ENCODE results near the gene FCHO1.
"Not testable (repeated sequence)": the region's sequence is repeated elsewhere in the genome, so short reads cannot be mapped to it uniquely, and the experiment has no call there.

The FCHO1 gene

DNA sequence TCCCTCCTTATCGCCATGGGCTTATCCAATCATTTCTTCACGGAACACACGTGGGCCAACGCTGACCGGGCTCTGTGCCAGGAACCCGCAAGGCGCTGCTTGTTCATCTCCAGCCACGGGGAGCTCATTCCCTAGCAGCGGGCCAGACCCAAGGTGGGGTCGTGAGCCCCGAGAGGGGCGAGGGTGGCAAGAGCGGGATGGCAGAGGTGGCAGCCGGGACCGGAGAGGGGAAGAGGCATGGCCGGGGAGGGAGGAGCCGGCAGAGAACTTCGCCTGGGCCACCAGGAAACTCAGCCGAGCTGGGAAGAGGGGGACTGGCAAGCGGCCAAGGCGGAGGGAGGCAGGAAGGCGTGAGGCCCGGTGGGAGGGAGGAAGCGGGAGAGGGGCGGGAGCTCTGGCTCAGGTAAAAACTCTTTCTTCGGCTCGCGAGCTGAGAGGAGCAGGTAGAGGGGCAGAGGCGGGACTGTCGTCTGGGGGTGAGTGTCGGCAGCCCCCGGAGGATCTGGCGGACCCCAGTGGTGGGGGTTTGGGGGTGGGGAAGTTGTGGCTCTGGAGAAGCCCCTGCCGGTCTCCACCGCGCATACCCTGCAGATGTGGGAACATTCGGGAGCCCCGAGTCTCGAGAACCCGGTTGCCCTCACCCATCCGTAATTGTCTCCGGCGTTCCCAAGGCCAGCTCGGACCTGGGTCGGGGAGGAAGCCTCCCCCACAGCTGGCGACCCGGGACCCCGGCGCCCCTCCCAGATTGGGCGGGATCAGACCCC, 43.6 kb downstream of the FCHO1 start, which contains the start of gene B3GNT3:
Gene B3GNT3 (plus strand): TSS at position 408 of the 764 bp plus-strand sequence. CDS start 12,670 bp downstream, outside the sequence.
- DNase-seq (ENCODE audit: low read depth in 2 of 2): no peak

DNA sequence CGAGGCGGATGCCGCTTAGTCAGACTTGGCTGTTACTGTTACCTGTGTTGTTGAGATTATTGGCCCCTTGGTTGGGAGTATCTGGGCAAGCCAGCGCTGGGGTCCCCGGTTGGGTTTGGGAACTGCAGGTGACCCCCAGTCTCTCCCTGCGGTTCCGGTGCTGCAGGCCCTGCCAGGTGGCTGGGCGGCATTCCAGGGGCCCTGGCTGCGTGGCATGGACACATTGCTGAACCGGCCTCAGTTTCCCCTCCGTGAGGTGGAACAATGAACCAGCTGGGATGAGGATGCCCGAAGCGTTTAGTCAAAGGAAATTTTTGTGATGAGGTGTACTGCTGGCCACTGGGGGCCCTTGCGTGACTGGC, 44.2 kb downstream of the FCHO1 start:
- no peak for DNase-seq (ENCODE audit: low read depth in 2 of 2)

DNA sequence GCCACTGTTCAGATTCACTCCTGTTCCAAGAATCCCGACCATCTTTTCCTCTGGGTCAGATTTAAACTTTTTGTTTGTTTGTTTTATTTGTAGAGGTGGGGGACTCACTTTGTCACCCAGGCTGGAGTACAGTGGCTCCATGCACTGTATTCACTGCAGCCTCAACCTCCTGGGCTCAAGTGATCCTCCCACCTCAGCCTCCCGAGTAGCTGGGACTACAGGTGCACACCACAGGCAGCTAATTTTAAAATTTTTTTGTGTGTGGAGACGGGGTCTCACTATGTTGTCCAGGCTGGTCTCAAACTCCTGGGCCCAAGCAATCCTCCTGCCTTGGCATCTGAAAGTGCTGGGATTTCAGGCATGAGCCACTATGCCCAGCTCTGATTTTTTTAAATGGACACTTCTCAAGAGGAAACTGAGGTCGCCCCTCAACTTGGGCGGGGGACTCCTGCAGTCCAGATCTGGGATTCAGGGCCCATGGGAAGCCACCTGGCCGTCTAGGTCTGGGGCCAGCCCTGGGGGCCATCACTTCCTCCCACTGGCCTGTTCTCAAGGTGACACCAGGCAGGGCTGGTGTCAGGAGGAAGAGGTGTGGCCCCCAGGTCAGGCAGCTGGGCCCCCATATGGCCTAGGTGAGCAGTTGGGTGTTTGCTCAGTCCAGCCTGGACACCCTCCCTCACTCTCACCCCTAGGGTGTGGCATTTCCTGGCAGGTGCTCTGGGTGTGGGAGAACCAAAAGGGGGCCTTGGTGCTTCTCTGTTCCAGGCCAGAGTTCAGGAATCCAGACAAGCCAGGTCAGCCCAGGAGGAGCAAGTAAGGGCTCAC, 44.9 kb downstream of the FCHO1 start:
- no peak for DNase-seq (ENCODE audit: low read depth in 2 of 2)

DNA sequence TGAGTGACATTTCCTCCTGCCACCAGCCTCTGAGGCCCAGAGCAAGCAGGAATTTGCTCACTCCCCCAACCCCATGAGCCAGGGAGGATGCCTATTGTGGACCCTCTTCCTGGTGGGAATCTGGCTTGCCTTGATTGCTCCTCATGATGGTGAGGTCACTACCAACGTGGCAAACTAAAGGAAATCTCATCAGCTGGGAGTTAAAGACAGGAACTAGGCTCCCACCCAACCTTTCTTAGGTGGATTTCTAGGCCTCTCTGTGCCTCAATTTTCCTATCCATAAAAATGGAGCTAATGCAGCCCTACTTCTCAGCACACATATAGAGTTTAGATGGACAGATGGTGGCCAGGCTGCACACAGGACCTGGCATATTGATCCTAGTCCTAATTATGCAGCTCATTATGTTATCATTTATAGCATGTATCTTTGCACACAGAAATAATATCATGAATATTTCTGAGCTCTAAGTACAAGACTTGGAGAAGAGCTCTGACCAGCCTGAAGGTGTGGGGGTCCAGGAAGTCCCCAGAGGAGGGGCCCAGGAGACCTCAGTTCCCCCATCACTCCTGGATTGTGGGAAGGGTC, 45.7 kb downstream of the FCHO1 start:
- DNase-seq (ENCODE audit: low read depth in 2 of 2): no peak

GRCh38 chr19:17797424-17798201, 46.3 kb downstream of the FCHO1 start:
- peak; percentile 44 to 55 for DNase-seq (ENCODE audit: low read depth in 2 of 2)

GRCh38 chr19:17798599-17798998, 47.3 kb downstream of the FCHO1 start:
- DNase-seq (ENCODE audit: low read depth in 2 of 2): not testable (repeated sequence)

DNA sequence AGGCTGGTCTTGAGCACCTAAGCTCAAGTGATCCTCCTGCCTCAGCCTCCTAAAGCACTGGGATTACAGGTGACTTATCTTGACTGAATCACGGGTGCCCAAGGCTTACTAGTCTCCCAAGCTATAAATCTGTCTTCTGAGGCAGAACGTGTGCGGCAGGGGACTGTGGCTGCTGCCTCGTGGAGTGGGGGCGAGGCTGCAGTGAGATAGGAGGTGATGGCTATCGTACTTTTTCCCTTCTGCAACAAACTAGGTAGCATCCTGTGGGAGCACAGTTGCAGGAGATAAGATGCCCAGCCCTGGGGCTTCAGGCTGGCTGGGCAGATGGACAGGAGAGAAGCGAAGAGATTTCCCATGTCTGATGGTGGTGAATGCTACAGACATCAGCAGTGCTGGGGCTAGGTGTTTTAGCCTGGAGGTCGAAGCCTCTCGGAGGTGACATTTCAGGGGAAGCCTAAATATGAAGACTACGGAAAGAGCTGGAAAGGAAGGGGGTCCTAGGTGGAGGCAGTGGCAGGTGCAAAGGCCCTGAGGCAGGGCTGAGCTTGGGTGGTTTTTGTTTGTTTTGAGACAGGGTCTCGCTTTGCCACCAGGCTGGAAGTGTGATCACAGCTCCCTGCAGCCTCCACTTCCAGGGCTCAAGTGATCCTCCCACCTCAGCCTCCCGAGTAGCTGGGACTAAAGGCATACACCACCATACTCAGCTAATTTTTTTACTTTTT, 51.0 kb downstream of the FCHO1 start:
- DNase-seq (ENCODE audit: low read depth in 2 of 2): no peak

- DNase-seq (ENCODE audit: low read depth in 2 of 2): no peak
These were observed 52.1 kb downstream of the FCHO1 start for GRCh38 chr19:17803264-17803896.

GRCh38 chr19:17805427-17805826, 54.1 kb downstream of the FCHO1 start:
- no peak for DNase-seq (ENCODE audit: low read depth in 2 of 2)

GRCh38 chr19:17806945-17807344, 55.7 kb downstream of the FCHO1 start:
- DNase-seq (ENCODE audit: low read depth in 2 of 2): peak in 1 of 2 donors; percentile 19

DNA sequence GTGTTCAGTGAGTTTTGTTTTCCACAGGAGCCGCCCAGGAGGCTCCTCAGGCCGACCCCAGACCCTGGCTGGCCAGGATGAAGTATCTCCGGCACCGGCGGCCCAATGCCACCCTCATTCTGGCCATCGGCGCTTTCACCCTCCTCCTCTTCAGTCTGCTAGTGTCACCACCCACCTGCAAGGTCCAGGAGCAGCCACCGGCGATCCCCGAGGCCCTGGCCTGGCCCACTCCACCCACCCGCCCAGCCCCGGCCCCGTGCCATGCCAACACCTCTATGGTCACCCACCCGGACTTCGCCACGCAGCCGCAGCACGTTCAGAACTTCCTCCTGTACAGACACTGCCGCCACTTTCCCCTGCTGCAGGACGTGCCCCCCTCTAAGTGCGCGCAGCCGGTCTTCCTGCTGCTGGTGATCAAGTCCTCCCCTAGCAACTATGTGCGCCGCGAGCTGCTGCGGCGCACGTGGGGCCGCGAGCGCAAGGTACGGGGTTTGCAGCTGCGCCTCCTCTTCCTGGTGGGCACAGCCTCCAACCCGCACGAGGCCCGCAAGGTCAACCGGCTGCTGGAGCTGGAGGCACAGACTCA, 56.5 kb downstream of the FCHO1 start:
- DNase-seq (ENCODE audit: low read depth in 2 of 2): no peak

GRCh38 chr19:17811103-17811502, 59.8 kb downstream of the FCHO1 start:
- DNase-seq (ENCODE audit: low read depth in 2 of 2): no peak

GRCh38 chr19:17811681-17812080, 60.4 kb downstream of the FCHO1 start:
- DNase-seq (ENCODE audit: low read depth in 2 of 2): no peak

DNA sequence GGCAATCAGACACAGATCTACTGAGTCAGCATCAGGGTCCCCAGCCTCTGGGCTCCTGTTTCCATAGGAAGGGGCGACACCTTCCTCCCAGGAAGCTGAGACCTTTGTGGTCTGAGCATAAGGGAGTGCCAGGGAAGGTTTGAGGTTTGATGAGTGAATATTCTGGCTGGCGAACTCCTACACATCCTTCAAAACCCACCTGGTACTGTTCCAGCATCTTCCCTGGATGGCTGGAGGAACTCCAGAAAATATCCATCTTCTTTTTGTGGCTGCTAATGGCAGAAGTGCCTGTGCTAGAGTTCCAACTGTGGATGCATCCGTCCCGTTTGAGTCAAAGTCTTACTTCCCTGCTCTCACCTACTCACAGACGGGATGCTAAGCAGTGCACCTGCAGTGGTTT, 60.8 kb downstream of the FCHO1 start:
- no peak for DNase-seq (ENCODE audit: low read depth in 2 of 2)

DNA sequence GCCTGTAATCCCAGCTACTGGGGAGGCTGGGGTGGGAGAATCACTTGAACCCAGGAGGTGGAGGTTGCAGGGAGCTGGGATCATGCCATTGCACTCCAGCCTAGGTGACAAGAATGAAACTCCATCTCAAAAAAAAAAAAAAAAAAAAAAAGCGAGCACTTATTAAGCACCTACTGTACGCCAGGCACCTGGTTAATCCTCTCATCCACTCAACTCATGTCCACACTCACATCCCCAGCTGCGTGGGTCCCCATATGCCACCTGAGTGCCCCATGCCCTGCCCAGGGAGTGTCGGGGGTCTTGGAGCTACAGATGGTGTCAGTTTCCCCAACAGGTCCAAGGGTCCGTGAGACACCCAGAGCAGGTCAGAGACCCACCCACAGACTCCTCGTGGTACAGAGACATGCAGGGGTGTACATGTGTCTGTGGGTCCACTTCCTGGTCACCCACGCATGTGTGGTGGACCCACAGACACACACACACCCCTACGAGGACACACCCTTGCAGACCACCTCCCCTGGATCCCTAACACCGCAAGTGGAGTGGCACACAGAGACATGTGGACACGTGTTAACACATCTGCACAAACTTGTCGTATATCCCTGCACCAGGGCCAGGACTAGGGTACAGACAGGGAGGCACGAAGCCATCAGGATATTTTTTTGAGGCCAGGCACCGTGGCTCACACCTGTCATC, 66.5 kb downstream of the FCHO1 start:
- no peak for DNase-seq (ENCODE audit: low read depth in 2 of 2)

DNA sequence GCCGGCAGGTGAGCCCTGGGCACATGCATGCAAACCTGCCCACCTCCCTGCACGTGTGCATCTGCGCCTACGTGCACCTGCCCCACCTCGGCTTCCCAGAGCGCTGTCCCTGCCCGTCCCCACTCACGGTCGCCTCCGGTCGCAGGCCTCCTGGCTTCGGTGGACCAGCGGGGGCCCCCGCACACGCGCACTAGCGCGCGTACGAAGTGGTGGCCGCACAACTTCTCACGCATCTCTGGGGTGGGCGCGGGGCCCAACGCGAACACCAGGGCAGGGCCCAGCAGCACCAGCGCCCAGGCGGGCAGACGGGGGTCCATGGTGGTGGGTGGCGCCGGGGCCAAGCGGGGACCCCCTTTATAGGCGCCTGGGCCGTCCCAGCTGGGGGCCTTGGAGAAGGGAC, 69.9 kb downstream of the FCHO1 start, which contains the start of gene INSL3:
Gene INSL3 (minus strand): TSS at position 330 of the 400 bp plus-strand sequence. CDS start 13 bp downstream, at position 317.
- no peak for DNase-seq (ENCODE audit: low read depth in 2 of 2)

- no peak for DNase-seq (ENCODE audit: low read depth in 2 of 2)
These were observed 73.1 kb downstream of the FCHO1 start for GRCh38 chr19:17824339-17824738.

DNA sequence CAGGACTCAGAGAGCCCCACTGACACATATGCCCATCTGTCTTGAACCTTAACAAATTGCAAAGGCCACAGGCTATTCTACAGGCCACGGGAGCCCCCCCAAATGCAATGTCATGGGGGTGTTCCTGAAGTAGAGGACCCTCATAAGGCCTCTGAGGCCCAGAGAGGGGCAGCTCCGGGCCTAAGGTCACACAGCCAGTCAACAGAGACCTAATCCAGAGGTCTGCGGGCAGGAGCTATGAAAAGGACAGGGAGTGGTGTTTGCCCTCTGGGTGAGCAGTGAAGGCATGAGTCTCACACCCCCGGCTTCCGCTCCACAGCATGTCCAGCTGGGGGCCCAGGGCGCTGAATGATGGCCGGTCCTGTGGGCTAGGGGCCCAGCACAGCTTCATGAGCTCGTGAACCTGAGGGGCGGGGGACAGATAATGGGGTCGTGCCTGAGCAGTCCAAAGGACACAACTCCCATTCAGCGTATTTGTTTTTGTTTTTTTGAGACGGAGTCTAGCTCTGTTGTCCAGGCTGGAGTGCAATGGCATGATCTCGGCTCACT, 75.3 kb downstream of the FCHO1 start:
- no peak for DNase-seq (ENCODE audit: low read depth in 2 of 2)

DNA sequence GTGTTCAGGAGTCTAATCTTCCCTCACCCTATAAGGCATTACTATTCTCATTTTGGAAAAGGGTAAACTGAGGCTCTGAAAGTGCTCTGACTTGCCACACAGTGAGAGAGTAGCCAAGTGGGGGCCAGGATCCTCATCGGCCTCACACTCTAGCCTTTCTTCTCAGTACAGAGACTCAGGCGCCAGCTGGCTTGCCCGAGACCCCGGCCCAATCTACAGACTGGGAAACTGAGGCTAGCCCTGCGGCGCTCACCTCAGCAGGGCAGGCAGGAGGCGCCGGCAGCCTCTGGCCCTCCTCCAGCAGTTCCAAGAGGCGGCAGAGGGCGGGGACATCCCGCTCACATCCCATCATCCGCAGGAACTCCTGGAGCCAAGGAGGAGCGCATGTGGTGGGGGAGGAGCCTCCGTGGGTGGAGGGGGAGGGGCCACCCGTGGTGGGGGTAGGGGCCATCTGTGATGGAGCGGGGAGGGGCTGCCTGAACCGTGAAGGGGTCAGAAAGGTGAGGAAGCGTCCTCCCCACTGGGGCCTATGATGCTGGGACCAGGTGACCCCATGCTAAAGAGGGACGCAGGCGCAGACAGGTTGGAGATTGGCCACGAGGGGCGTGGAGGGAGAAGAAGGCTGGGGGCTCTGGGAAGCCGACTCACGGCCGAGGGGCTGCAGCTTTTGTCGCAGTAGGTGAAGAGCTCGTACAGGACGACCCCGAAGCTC, 78.7 kb downstream of the FCHO1 start:
- DNase-seq (ENCODE audit: low read depth in 2 of 2): no peak

All from activated CD4-positive, alpha-beta T cell treated with anti-CD3 and anti-CD28 coated beads for 24 hours (primary cell).